Ovary (tissue), 9 donors: ENCODE results near the gene DDX25. TPM values are rescaled to one million over a fixed set of nuclear protein-coding genes. Genes with fewer than 3 reads are reported as not detected.
A peak's percentile ranks its signal among the peaks of the same experiment; 100 is the strongest.

Experiments used
- DNase-seq, 5 donors: peaks; one replicate each; pipeline ENCODE4 v3.0.0-alpha.2; 2019 to 2020
- H3K27ac ChIP-seq, 2 donors: fragments of 200-600 bp; one replicate each; pipeline versions ENCODE4 v1.5.1 to v1.8.0; 2019 to 2022
- H3K27me3 ChIP-seq: fragments of 200-600 bp; one replicate; pipeline ENCODE4 v1.8.0; 2022
- H3K36me3 ChIP-seq: fragments of 200-600 bp; sonication (generic); one replicate; pipeline ENCODE4 v1.5.1; 2019
- H3K4me1 ChIP-seq: one replicate; pipeline ENCODE4 v1.8.1; 2013; ENCODE audit warnings: mild to moderate bottlenecking, moderate library complexity; ENCODE audit not compliant: insufficient read depth
- H3K4me3 ChIP-seq: fragments of 200-600 bp; sonication (generic); one replicate; pipeline ENCODE4 v1.5.1; 2017
- H3K9me3 ChIP-seq, 2 donors: fragments of 200-600 bp in 1 of 2; sonication (generic) in 1 of 2; one replicate each; pipeline versions ENCODE4 v1.5.1 to v1.8.1; 2013 to 2019; ENCODE audit warnings: mild to moderate bottlenecking in 1 of 2, moderate library complexity in 1 of 2
- EP300 ChIP-seq: sonication (generic); formaldehyde crosslinking; IDR thresholded peaks from one replicate; pipeline ENCODE4 v1.6.1; 2017; ENCODE audit warnings: antibody characterized with exemption
- POLR2A ChIP-seq: fragments of 450-650 bp; IDR thresholded peaks from one replicate; pipeline ENCODE4 v1.6.1; 2017; ENCODE audit warnings: antibody characterized with exemption, mild to moderate bottlenecking, moderate library complexity
- WGBS, 3 donors: extraction: QIAGEN DNeasy Blood & Tissue Kit in 1 of 3; methylation state at CpG; one replicate each; pipeline versions ENCODE4 v1.1.5 to v1.1.7; 2013 to 2017; 5-methylcytosine and 5-hydroxymethylcytosine counted together
- intact Hi-C, 4 donors: fragments of 100-400 bp; cut with DNase I; formaldehyde crosslinking; loops; one replicate each; pipeline versions ENCODE4 v1.11.0 to v1.15.1; 2022 to 2023
- polyA plus RNA-seq, 2 donors: library from polyadenylated mRNA; stranded (reverse); fragments of 200-250 nt in 1 of 2; fragments of 350-450 nt in 1 of 2; fragmentation: Illumina TruSeq in 1 of 2; extraction: RNeasy Lipid Tissue Mini Kit (QIAGEN cat#74804) in 1 of 2; gene quantifications; one replicate each; pipeline ENCODE4 v1.2.3, GENCODE V29; 2013 to 2014
- total RNA-seq, 7 donors: library from RNA; depleted of rRNA in 2 of 7; stranded (reverse); fragments of >200 nt in 2 of 7; fragmentation: NEBNext Ultra II Directional in 3 of 7; extraction: Animal tissue kit (Norgen Biotek cat#: 25700) in 3 of 7; gene quantifications; one replicate each; pipeline versions ENCODE4 v1.1.0 to v1.2.4, GENCODE V29; 2016 to 2023
- TF ChIP-seq, protein P1 (sequence below), 3 donors: fragments of 450-650 bp in 2 of 3; fragments of 200-600 bp in 1 of 3; IDR thresholded peaks; one replicate each; pipeline versions ENCODE4 v1.5.1 to v1.8.0; 2016 to 2022; ENCODE audit warnings: antibody characterized with exemption in 3 of 3, mild to moderate bottlenecking in 1 of 3
- donor health status: DM: no; HTN: no; CAD: no; lungs with moderate emphysema.
- donor health status: DM: no; HTN: no; CAD: no.
- donor health status: Bipolar disorder and iron deficiency.
- donor health status: DM: yes; HTN: yes; CAD: no.
- donor health status: DM: no; HTN: no; CAD: no.
- donor health status: DM: yes; HTN: yes; CAD: no.

DDX25 gene
- total and polyA plus RNA-seq, 9 donors = 0.23 to 0.92 (median 0.58) TPM; not detected in 1

GRCh38 chr11:125952559-125952958, 48.3 kb downstream of the DDX25 start:
- Histone ChIP-seq H3K4me1 (peaks cover 17% of the 10 kb centered on the region), H3K9me3 (no peaks in the 10 kb centered on the region), H3K27ac (peak overlapping the region in 1 of 2 donors; percentile 61), H3K27me3 (no peaks in the 10 kb centered on the region), H3K36me3 (no peaks in the 10 kb centered on the region), H3K4me3 (no peak overlapping the region)
- intact Hi-C loops = no loop called here
- WGBS, 3 donors = 20 to 33% (median 21%) methylated on average over 2 of the region's 2 CpGs
- no peak for DNase-seq
- no peak for TF ChIP-seq EP300
- TF ChIP-seq, protein P1, sequence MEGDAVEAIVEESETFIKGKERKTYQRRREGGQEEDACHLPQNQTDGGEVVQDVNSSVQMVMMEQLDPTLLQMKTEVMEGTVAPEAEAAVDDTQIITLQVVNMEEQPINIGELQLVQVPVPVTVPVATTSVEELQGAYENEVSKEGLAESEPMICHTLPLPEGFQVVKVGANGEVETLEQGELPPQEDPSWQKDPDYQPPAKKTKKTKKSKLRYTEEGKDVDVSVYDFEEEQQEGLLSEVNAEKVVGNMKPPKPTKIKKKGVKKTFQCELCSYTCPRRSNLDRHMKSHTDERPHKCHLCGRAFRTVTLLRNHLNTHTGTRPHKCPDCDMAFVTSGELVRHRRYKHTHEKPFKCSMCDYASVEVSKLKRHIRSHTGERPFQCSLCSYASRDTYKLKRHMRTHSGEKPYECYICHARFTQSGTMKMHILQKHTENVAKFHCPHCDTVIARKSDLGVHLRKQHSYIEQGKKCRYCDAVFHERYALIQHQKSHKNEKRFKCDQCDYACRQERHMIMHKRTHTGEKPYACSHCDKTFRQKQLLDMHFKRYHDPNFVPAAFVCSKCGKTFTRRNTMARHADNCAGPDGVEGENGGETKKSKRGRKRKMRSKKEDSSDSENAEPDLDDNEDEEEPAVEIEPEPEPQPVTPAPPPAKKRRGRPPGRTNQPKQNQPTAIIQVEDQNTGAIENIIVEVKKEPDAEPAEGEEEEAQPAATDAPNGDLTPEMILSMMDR (IDR thresholded peaks at IDR 0.05) = no peak
- TF ChIP-seq POLR2A = no peak

GRCh38 chr11:125952973-125953372, 48.7 kb downstream of the DDX25 start:
- Histone ChIP-seq H3K36me3 (no peaks in the 10 kb centered on the region), H3K27me3 (no peaks in the 10 kb centered on the region), H3K27ac (peak overlapping the region in 1 of 2 donors; percentile 20), H3K9me3 (no peaks in the 10 kb centered on the region), H3K4me3 (no peak overlapping the region), H3K4me1 (peaks cover 17% of the 10 kb centered on the region)
- TF ChIP-seq, protein P1 (IDR thresholded peaks at IDR 0.05) = no peak
- TF ChIP-seq POLR2A (no peak), EP300 (no peak)
- 20 to 48% (median 35%) methylated on average over 7 of the region's 7 CpGs for WGBS, 3 donors
- DNase-seq = peak; percentile 57 to 86 (median 71)
- intact Hi-C loops = no loop called here

- peak overlapping the region; percentile 20 to 23 for H3K27ac ChIP-seq
- DNase-seq = no peak
- no peaks in the 10 kb centered on the region for H3K27me3 ChIP-seq
- no peak overlapping the region for H3K4me3 ChIP-seq
- WGBS, 3 donors = 70 to 76% (median 75%) methylated on average over 20 of the region's 20 CpGs
- peaks cover 17% of the 10 kb centered on the region for H3K4me1 ChIP-seq
- no peaks in the 10 kb centered on the region for H3K36me3 ChIP-seq
- TF ChIP-seq, protein P1 (IDR thresholded peaks at IDR 0.05) = no peak
- TF ChIP-seq EP300 = no peak
- TF ChIP-seq POLR2A = no peak
- no peaks in the 10 kb centered on the region for H3K9me3 ChIP-seq
- intact Hi-C loops = no loop called here
These were observed 49.2 kb downstream of the DDX25 start for GRCh38 chr11:125953401-125953935.

DNA sequence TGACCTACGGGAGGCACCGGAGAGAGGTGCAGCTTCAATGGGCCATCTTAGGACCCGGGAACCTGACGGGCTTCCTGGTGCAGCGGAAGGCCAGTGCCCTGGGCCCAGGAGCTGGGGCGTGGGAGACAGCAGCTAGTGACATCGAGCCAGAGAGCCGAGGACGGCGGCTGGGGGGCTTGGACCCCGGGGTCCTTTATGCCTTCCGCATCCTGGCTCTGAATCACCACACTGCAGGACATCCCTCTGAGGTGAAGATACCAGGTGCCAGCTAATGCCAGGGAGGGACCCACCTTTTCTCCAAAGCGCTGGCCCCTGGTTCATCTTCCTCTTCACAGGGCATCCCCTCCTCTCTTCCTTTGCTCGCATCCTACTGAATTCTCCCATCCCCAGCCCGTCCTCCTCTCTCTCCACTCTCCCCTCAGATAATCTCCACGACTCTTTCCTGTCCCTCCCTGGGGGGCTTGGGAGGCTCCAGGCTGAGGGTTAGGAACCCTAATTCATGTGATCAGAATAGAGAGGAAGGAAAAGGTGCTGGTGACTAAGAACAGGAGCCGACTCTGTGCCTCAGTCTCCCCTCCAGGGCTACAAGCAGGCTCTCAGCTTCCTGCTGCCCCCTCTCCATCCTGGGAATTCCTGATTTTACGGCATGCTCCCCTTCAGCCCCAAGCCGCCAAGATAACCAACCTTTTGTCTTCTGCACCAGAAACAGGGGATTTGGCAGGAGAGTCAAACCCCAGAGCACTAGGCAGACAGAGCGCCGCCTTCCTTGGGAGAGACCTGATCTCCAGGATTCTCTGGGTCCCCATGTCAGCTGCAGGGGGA, 50.0 kb downstream of the DDX25 start:
- no peaks in the 10 kb centered on the region for H3K9me3 ChIP-seq
- no peak for DNase-seq
- H3K27ac ChIP-seq = no peak overlapping the region
- H3K4me1 ChIP-seq = peaks cover 17% of the 10 kb centered on the region
- H3K36me3 ChIP-seq = no peaks in the 10 kb centered on the region
- intact Hi-C loops = no loop called here
- H3K27me3 ChIP-seq = no peaks in the 10 kb centered on the region
- TF ChIP-seq EP300 = no peak
- TF ChIP-seq POLR2A = no peak
- TF ChIP-seq, protein P1 (IDR thresholded peaks at IDR 0.05) = no peak
- no peak overlapping the region for H3K4me3 ChIP-seq
- WGBS, 3 donors = 91 to 94% (median 91%) methylated on average over 21 of the region's 21 CpGs
